ENCODE measurements around the gene PLCD3. TPM values are rescaled to one million over a fixed set of nuclear protein-coding genes. Genes with fewer than 3 reads are reported as not detected.

PLCD3 gene
- total RNA-seq, 1 donor from 2014 or later, result 37.0 TPM

- Histone ChIP-seq H3K27me3 (no peaks in the 10 kb centered on the region), H3K4me3 (no peak overlapping the region), H3K27ac (no peak overlapping the region), H3K9me3 (no peaks in the 10 kb centered on the region), H3K4me1 (peaks cover 22% of the 10 kb centered on the region), H3K36me3 (no peaks in the 10 kb centered on the region)
- intact Hi-C loops (cut with DNase I), result no loop called here
- TF ChIP-seq, protein P1, sequence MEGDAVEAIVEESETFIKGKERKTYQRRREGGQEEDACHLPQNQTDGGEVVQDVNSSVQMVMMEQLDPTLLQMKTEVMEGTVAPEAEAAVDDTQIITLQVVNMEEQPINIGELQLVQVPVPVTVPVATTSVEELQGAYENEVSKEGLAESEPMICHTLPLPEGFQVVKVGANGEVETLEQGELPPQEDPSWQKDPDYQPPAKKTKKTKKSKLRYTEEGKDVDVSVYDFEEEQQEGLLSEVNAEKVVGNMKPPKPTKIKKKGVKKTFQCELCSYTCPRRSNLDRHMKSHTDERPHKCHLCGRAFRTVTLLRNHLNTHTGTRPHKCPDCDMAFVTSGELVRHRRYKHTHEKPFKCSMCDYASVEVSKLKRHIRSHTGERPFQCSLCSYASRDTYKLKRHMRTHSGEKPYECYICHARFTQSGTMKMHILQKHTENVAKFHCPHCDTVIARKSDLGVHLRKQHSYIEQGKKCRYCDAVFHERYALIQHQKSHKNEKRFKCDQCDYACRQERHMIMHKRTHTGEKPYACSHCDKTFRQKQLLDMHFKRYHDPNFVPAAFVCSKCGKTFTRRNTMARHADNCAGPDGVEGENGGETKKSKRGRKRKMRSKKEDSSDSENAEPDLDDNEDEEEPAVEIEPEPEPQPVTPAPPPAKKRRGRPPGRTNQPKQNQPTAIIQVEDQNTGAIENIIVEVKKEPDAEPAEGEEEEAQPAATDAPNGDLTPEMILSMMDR (IDR thresholded peaks at IDR 0.05), result no peak
- ATAC-seq, result no peak
- DNase-seq, result no peak
These were observed 11.8 kb downstream of the PLCD3 start for GRCh38 chr17:45120558-45120957.

DNA sequence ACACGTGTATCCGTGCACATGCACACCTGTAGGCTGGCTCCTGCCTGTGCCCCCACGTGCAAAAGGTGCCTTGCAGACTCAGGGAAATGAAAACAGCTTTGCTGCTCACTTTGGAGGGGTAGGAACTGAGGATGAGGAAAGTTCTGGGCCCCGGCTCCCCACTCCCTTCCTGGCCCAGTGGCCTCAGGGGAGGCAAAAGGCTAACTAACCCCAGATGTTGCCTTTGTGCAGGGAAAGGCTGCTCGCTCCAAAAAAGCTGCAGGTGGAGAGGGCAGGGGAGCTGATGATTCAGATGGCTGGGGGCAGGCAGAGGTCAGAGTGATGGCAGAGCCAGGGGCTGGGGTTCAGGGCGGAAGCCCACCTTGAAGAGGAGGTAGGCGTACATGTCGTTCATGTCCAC, 12.4 kb downstream of the PLCD3 start:
- Histone ChIP-seq H3K9me3 (no peaks in the 10 kb centered on the region), H3K4me1 (peaks cover 22% of the 10 kb centered on the region), H3K36me3 (no peaks in the 10 kb centered on the region), H3K27ac (no peak overlapping the region), H3K27me3 (no peaks in the 10 kb centered on the region), H3K4me3 (no peak overlapping the region)
- ATAC-seq, result no peak
- no peak for DNase-seq
- intact Hi-C loops (cut with DNase I), result loop anchor here (10.0 kb wide), 1 partner anchor 205 kb away; the partner anchor contains the start of gene GFAP
- TF ChIP-seq, protein P1 (IDR thresholded peaks at IDR 0.05), result no peak

DNA sequence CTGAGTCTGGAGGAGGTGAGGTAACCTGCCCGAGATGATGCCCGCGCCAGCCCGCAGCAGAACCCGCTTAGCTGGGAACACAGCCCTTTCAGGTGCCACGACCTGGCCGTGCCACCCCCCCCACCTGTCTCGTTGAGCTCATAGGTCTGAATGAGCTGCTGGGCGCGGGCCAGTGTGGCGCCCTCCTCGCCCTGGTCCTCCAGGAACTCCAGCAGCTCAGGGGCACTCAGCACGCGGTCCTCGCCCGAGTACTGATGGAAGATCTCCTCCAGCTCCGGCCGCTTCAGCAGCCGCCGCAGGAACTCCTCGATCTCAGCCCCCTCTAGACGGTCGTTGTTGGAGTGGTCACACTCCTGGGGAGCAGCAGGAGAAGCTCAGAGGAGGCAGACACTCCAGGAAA, 13.6 kb downstream of the PLCD3 start:
- DNase-seq, result no peak
- intact Hi-C loops (cut with DNase I), result loop anchor here (10.0 kb wide), 1 partner anchor 204 kb away; the partner anchor contains the start of gene GFAP
- Histone ChIP-seq H3K36me3 (no peaks in the 10 kb centered on the region), H3K9me3 (no peaks in the 10 kb centered on the region), H3K27ac (no peak overlapping the region), H3K4me3 (no peak overlapping the region), H3K27me3 (no peaks in the 10 kb centered on the region), H3K4me1 (peaks cover 15% of the 10 kb centered on the region)
- TF ChIP-seq, protein P1 (IDR thresholded peaks at IDR 0.05), result no peak
- ATAC-seq, result no peak

DNA sequence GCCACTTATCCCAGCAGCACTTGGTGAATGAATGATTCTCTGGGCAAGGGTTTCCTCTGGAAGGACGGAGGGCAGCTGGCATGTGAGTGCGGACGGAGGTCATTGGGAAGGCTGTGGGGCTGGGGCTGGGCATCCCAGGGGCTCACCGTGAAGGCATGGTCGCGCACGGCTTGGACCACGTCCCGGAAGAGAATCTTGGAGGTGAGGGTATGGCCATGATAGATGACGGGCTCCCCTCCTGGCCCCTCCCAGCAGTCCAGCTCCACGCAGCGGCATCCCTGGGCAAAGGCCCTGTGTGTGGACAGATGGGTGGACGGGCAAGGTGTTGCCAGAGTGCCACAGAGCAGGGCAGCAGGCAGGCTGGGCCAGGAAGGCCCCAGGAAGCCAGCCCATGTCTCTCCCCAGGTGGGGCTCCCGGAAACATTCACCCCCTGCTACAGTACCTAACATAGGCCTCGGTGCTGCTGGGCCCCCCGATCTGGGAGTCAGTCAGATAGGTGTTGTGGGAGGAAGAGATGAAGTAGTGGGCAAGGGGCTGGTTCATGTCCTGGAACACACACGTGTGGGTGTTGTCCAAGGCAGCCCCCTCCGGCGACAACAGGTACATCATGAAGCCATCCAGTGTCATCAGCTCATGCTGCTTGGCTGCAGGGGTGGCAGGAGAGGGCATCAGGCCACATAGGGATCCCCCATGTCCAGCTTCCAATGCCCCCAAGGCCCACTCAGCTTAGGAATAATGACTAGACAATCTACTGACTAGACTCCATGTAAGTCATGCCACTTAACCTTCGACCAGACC, 14.3 kb downstream of the PLCD3 start:
- Histone ChIP-seq H3K9me3 (no peaks in the 10 kb centered on the region), H3K4me1 (peaks cover 9% of the 10 kb centered on the region), H3K27me3 (no peaks in the 10 kb centered on the region), H3K27ac (no peak overlapping the region), H3K36me3 (no peaks in the 10 kb centered on the region), H3K4me3 (no peak overlapping the region)
- DNase-seq, result no peak
- no peak for ATAC-seq
- TF ChIP-seq, protein P1 (IDR thresholded peaks at IDR 0.05), result no peak
- intact Hi-C loops (cut with DNase I), result loop anchor here (10.0 kb wide), 1 partner anchor 203 kb away; the partner anchor contains the start of gene GFAP

DNA sequence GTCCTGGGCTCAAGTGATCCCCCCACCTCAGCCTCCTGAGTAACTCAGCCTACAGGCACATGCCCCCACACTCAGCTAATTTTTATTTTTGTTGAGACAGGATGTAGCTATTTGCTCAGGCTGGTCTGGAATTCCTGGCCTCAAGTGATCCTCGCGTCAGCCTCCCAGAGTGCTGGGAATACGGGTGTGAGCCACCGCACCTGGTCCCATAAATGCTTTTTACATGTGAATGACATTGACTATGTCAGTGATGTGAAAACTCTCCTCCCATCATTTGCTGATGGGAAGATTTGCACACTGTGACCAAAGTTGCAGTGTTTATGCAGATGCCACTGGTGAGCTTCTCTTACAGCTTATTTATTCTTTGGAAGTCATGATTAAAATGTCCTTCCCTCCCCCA, 15.0 kb downstream of the PLCD3 start:
- H3K27me3 ChIP-seq, result no peaks in the 10 kb centered on the region
- ATAC-seq (no peak), DNase-seq (no peak)
- H3K36me3 ChIP-seq, result no peaks in the 10 kb centered on the region
- no peak overlapping the region for H3K27ac ChIP-seq
- intact Hi-C loops (cut with DNase I), result loop anchor here (10.0 kb wide), 1 partner anchor 203 kb away; the partner anchor contains the start of gene GFAP
- no peak overlapping the region for H3K4me3 ChIP-seq
- H3K4me1 ChIP-seq, result peaks cover 4% of the 10 kb centered on the region
- H3K9me3 ChIP-seq, result no peaks in the 10 kb centered on the region
- TF ChIP-seq, protein P1 (IDR thresholded peaks at IDR 0.05), result no peak
